GM21825 (cell line): Measurements from ENCODE around the gene MARK2.
"Not testable (repeated sequence)": the region's sequence is repeated elsewhere in the genome, so short reads cannot be mapped to it uniquely, and the experiment has no call there.

Experiments
- ATAC-seq: cut with Tn5 transposase; IDR thresholded peaks from one replicate; pipeline ENCODE4 v1.9.1; 2021; ENCODE audit warnings: mild to moderate bottlenecking, moderate library complexity; ENCODE audit not compliant: unreplicated experiment

The MARK2 gene

GRCh38 chr11:63853476-63853875, 14.6 kb downstream of the MARK2 start:
- ATAC-seq, result no peak

- no peak for ATAC-seq
These were observed 15.8 kb downstream of the MARK2 start for GRCh38 chr11:63854696-63855095.

GRCh38 chr11:63855975-63856374, 17.1 kb downstream of the MARK2 start:
- ATAC-seq, result no peak

GRCh38 chr11:63858628-63859550, 20.0 kb downstream of the MARK2 start:
- no peak for ATAC-seq

GRCh38 chr11:63862923-63863322, 24.0 kb downstream of the MARK2 start:
- ATAC-seq, result no peak

GRCh38 chr11:63863620-63864019, 24.7 kb downstream of the MARK2 start:
- not testable (repeated sequence) for ATAC-seq

GRCh38 chr11:63866211-63866610, 27.3 kb downstream of the MARK2 start:
- peak; percentile 52 for ATAC-seq

GRCh38 chr11:63867511-63867910, 28.6 kb downstream of the MARK2 start:
- ATAC-seq, result no peak

GRCh38 chr11:63868399-63869064, 29.6 kb downstream of the MARK2 start:
- ATAC-seq, result no peak

GRCh38 chr11:63869171-63869591, 30.3 kb downstream of the MARK2 start:
- no peak for ATAC-seq

- no peak for ATAC-seq
These were observed 30.8 kb downstream of the MARK2 start for GRCh38 chr11:63869683-63870082.

- no peak for ATAC-seq
These were observed 31.6 kb downstream of the MARK2 start for GRCh38 chr11:63870351-63871140.

- peak; percentile 89 for ATAC-seq
These were observed 33.3 kb downstream of the MARK2 start for GRCh38 chr11:63871962-63872799.

- ATAC-seq, result no peak
These were observed 33.9 kb downstream of the MARK2 start for GRCh38 chr11:63872800-63873197.

- no peak for ATAC-seq
These were observed 34.4 kb downstream of the MARK2 start for GRCh38 chr11:63873311-63873710.

- no peak for ATAC-seq
These were observed 35.6 kb downstream of the MARK2 start for GRCh38 chr11:63874511-63874910.

GRCh38 chr11:63875506-63876065, 36.7 kb downstream of the MARK2 start:
- no peak for ATAC-seq

- ATAC-seq, result no peak
These were observed 37.7 kb downstream of the MARK2 start for GRCh38 chr11:63876616-63877015.

- ATAC-seq, result no peak
These were observed 38.8 kb downstream of the MARK2 start for GRCh38 chr11:63877658-63878241.
